OCI-LY7 (cell line): ENCODE data around the gene CNKSR2.

ENCODE experiments used
- EZH2phosphoT487 ChIP-seq: fragments of 200-600 bp; sonication (generic); IDR thresholded peaks from 2 replicates; pipeline ENCODE4 v1.6.1; 2018; ENCODE audit warnings: low read depth, borderline replicate concordance, mild to moderate bottlenecking, mixed run types, antibody characterized with exemption, low read length, moderate library complexity, mixed read lengths
- TF ChIP-seq, protein P1 (sequence below): fragments of 200-600 bp; sonication (generic); conservative IDR thresholded peaks from 2 replicates; pipeline ENCODE4 v1.5.1; 2014; ENCODE audit warnings: mild to moderate bottlenecking, antibody characterized with exemption, low read length, moderate library complexity, mixed read lengths

DNA sequence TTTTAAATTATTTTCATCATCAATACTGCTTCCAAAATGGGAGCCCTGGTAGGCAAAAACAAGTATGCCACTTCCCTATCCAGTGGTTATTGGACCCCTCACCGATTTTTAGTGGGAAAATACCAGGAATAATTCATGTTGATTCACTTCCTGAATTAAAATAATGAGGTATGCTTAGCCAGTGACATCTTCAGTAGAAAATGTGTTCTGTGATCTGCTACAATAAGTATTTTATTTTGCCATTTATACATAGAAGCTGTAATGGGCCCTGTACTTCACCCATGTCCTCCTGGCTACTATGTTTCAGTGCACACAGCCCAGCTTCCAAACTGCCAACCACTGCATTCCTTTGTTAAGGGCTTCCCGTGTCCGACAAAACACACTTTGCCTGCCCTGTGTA, 324.9 kb downstream of the CNKSR2 start:
- TF ChIP-seq, protein P1, sequence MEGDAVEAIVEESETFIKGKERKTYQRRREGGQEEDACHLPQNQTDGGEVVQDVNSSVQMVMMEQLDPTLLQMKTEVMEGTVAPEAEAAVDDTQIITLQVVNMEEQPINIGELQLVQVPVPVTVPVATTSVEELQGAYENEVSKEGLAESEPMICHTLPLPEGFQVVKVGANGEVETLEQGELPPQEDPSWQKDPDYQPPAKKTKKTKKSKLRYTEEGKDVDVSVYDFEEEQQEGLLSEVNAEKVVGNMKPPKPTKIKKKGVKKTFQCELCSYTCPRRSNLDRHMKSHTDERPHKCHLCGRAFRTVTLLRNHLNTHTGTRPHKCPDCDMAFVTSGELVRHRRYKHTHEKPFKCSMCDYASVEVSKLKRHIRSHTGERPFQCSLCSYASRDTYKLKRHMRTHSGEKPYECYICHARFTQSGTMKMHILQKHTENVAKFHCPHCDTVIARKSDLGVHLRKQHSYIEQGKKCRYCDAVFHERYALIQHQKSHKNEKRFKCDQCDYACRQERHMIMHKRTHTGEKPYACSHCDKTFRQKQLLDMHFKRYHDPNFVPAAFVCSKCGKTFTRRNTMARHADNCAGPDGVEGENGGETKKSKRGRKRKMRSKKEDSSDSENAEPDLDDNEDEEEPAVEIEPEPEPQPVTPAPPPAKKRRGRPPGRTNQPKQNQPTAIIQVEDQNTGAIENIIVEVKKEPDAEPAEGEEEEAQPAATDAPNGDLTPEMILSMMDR = no peak
- no peak for TF ChIP-seq EZH2phosphoT487
